Stimulated activated CD4-positive, alpha-beta T cell treated with anti-CD3 and anti-CD28 coated beads, Interleukin-4, amount 100 ng/mL, for 1 hour (primary cell): ENCODE data around the gene IL10.
"Not testable (repeated sequence)": the region's sequence is repeated elsewhere in the genome, so short reads cannot be mapped to it uniquely, and the experiment has no call there.

ENCODE experiments used
- DNase-seq: peaks from one replicate; pipeline ENCODE4 v3.0.0-alpha.2; 2020

The IL10 gene

DNA sequence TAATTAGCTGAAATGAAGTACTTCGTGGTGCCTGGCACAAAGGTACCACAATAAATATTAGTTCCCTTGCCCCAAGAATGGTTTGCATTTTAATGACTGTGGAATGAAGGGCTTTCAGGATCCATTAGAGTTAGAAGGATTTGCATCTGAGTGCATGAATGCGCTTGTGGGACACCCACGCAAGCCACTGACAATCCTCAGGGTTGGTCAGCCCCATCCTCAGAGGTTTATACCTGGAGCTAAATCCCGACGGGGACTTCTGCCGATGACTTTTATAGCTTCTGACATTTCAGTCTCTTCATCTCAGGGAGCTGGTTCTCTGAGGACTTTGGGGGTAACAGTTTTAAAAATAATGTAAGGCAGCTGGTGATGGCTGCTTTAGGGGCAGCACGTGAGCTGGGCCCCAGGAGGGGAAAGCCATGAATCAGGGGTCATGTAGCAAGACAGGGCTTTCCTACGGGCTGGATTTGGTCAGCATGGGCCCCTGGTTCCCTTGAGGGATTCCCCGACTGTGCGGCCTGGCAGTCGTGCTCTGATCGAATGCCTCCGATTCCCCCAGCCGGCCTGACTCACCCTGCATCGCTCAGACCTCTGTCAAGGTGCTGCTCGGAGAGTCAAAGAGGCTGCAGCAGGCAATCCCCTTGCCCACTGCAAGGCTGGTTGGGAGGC is 20.8 kb upstream of the IL10 start:
- no peak for DNase-seq

DNA sequence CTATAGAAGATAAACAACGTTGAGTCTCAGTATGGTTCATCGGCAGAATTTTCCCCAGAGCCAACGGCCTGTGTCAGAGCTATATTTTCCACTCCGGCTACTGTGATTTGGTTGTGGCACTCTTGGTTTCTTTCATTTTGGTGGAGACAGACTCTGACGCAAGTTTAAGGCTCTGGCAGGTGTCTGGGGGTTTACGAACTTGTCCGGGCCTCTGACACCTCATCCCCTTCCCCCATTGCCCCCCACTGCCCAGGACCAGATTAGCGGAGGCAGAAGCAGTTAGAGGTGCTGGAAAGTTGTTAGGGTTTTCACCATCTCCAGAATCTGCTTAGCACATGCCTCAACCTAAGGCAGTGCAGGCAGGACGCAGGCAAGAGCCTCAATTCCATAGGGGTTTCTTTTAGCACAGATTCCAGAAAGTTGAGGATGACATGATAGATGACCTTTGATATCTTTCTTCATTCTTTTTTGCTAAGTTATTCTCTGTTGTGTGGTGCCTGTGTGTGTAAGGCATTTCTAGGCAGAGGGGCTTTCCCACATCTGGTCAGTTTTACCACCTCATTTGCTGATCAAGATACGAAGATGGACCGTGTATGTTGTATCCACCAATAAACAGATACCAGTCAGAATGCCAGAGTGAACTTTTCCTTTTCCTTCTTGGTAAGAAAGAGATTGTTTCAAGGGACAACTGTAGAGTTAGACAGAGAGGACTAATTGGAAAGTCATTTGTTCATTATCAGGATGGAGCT is 18.4 kb upstream of the IL10 start:
- DNase-seq = no peak

DNA sequence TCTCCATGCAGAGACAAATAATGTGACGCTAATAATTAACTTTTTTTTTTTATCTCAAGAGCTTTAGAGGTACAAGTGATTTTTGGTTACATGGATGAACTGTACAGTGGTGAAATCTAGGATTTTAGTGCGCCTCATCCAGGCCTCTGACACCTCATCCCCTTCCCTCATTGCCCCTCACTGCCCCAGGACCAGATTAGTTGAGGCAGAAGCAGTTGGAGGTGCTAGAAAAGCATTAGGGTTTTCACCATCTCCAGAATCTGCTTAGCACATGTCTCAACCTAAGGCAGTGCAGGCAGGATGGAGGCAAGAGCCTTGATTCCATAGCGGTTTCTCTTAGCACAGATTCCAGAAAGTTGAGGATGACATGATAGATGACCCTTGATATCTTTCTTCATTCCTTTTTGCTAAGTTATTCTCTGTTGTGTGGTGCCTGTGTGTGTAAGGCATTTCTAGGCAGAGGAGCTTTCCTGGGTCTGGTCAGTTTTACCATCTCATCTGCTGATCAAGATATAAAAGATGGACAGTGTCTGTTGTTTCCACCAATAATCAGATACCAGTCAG is 16.3 kb upstream of the IL10 start:
- no peak for DNase-seq

DNA sequence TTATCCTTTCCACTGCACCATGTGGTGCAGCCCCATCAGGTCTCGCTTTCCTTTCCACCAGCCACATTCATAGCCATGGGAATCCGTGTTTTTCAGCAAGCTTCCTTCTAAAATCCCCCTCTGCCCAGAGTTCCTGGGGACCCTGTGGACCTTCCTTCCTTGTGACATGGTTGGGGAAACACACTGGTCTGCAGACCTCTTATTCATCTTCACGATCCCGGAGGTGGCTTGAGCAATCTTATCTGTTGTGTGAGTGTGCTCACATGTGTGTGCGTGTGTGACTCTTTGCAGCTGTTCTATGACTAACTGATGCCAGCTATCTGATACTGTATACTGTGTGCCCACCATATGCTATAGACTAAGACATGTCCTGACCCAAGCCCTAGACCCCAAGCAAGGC is 15.6 kb upstream of the IL10 start:
- DNase-seq = no peak

DNA sequence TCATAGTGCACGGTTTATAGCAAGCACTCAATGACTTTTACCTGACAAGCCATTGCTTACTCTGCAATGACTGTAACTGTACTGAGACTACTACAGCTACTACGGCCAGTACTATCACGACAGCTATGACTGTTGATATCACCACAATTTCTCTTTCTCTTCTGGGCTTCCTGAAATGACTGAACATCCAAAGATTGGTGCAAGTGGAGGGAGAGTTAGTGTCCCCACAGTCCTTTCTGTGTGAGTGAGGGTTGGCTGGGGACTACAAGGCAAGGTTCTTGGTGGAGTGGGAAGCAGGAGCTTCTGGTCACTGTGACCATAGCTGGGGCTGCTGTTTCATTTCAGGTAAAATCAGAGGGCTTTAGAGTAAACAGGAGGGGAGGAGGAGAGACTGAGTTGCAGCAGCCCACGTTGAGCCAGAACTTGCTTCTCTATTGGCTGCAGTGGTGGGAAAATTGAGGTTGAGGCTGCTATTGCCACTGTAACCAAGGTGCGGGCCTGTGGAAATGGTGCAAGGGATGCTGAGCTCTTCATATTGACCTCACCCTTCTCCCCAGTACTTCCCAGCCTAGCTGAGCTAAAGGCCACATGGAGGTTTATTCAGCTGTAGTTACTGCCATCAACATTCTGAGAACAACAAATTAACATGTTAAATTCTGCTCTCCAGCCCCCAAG is 14.1 kb upstream of the IL10 start:
- no peak for DNase-seq

DNA sequence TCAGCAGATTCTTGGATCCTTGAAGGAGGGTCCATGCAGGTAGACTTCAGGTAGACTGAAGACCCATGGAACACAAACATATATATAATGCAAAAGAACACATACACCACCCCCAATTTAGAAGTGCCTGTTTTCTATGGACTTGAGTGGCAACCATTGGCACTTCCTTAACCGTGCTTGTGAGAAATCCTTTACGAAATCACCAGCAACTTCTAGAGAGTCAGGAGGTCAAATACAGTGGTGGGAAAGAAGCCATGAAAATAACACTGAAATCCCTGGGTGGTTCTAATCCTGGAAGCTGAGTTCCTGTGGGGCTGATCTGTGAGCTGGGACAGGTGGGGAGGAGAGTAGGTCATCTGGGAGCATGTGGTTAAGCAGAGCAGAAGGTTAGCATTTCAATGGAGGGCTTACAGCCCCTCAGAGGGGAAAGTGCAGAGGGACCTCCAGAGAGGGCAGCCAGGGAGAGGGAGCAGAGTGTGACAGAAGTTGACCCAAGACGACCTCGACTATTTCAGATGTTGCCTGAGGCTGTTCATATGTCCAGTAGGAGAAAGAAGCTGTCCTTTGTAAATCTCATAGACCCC is 13.0 kb upstream of the IL10 start:
- DNase-seq = no peak

DNA sequence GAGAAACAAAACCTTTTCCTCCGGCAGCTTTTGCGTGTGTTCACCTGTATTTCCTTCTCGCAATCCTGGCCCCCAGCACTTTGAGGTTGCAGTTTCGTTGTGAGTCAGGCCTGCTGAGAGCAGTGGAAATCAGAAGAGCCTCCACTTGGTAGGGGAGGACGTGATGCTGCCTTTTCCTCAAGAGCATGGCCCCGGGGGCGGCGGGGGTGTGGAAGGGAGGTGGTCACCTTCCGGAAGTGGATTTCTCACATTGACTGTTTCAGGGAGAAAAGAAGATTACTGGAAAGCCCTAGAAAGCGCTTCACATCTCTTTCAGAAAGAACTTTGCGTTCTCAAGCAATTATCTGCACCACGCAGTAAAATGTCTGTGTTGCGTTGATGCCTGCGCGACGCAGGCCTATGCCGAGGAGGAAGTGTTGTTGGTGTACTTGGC is 12.2 kb upstream of the IL10 start:
- DNase-seq = peak; percentile 91

DNA sequence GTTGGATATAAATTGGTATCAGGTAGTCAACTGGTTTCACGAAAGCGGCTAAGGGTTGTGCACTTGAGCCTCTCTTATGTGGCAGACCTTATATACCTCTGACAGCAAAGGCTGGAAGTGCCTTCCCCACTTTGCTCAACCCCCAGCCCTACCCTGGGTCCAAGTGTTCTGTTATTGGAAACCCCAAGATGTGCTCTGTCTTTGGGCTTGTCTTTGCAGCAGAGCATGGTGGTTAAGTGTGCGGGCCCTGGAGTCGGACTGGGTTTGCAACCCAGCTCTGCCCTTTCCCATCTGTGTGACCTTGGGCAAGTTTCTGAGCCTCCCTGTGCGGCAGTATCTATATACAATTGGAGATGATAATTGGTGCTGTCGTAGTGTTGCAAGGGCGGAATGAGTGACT is 11.2 kb upstream of the IL10 start:
- no peak for DNase-seq

DNA sequence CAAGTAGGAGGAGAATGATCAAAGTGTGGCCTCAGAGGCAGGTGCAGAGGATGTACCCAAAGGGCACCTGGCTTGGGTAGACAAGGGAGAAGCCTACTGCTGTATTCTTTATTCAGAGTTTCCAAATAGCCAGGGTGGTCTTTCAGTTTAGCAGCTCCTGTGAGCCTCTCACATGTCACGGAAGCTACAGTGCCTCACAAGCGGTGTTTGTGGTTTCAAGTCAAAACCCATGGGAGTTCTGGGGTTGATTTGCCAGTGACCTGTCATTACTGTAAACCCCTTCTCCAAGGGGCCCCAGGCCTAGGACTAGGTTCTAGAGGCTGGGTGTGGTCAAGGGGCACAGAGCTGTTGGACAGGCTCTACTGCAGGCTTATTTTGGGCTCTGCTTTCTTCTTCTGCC is 10.2 kb upstream of the IL10 start:
- no peak for DNase-seq

DNA sequence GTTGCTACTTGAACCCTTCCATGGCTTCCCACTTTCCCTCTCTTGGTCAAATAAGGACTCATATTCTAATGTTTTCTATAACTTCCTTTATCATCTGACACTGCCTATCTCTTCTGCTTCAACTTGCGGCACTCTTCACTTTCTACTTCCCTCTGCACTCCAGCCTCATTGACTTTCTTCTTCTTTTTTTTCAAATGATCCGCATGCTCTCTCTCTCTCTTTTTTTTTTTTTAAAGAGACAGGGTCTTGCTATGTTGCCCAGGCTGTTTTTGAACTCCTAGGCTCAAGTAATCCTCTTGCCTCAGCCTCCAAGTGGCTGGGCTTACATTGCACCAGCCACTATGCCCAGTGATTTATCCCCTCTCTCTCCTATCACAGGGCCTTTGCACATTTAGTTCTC is 7.3 kb upstream of the IL10 start:
- DNase-seq = no peak

DNA sequence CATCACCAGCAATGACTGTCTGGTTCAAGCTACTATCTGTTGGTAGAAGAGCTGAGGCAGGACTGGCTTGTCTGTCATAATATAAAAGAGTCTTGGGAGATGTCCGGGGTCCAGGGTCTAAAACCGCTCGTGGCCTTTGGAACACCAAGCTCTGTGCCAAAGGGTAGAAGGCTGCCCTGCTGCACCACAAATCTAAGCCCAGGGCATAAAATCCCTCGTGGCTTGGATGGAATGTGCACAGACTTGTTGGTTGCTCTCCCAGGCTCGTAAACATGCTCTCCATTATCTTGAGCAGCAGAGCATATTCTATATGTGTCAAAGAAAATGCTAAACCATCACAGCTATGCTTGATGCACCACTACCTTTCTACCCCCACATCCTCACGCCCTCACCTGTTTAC is 6.6 kb upstream of the IL10 start:
- not testable (repeated sequence) for DNase-seq

DNA sequence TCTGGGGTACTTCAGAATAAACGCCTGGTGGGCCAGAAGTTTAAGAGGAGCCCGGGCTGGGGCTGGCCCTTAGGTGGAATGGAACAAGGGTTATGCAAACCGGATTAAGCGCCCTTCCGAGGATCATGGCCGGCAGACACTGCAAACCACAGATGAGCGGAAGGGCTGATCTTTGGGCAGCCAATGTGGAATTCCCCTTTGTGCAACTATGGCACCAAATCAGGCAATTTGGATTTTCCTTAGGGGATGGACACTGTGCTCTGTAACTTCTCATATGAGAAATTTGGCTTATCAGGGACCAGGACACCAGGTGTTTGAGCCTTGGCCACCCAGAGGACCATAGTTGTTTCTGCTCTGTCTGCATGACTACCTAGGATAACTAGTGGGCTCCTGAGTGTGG is 5.7 kb upstream of the IL10 start:
- no peak for DNase-seq

DNA sequence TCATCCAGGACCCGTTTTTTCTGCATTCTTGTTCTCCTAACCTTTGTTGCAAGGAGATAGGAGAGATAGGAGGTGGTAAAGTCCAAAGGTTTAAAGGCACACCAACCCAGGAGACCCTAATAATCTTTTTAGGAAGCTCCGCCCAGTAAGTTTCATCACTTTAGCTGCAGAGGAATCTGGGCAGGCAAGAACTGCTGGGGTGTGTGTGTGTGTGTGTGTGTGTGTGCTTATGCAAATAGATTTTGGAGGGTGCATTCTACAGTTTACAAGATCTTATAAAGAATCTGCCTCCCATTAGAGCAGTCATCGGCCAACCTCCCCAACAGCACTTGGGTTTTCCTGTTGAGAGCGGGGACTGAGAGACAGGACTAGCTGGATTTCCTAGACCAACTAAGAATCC is 3.9 kb upstream of the IL10 start:
- no peak for DNase-seq

DNA sequence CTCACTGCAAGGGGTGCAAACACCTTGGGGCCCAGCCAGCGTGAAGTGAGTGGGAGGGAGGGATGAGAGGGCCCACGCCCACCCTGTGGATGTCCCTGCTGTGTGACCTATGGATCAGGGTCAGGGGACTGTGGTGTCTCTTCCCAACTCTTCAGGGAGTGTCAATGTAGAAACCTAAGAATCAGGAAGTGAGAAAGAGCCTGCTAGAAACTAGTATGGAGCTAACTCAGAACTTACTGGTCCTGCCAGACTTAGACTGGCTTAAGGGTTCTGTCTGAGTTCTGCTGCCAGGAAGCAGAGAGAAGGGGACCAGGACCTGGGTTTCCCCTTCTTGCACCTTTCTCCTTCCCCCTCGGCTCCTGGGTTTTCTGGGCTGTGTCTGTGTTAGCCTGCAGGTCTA is 1.8 kb upstream of the IL10 start:
- no peak for DNase-seq

DNA sequence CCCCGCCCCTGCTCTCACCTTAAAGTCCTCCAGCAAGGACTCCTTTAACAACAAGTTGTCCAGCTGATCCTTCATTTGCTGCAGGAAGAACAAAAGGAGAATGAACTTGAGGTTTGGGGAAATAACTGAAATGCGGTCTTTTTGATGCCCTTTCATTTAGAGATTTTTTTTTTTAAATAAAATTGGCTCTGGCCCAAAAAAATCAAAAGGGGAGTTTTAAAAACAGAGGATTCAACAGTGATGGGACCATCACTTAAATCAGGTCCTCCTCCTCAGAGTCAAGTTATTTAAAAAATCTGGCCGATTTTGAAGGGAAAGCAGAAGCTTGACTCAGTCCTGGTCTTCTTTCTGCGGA is 979 bp downstream of the IL10 start:
- DNase-seq = no peak

DNA sequence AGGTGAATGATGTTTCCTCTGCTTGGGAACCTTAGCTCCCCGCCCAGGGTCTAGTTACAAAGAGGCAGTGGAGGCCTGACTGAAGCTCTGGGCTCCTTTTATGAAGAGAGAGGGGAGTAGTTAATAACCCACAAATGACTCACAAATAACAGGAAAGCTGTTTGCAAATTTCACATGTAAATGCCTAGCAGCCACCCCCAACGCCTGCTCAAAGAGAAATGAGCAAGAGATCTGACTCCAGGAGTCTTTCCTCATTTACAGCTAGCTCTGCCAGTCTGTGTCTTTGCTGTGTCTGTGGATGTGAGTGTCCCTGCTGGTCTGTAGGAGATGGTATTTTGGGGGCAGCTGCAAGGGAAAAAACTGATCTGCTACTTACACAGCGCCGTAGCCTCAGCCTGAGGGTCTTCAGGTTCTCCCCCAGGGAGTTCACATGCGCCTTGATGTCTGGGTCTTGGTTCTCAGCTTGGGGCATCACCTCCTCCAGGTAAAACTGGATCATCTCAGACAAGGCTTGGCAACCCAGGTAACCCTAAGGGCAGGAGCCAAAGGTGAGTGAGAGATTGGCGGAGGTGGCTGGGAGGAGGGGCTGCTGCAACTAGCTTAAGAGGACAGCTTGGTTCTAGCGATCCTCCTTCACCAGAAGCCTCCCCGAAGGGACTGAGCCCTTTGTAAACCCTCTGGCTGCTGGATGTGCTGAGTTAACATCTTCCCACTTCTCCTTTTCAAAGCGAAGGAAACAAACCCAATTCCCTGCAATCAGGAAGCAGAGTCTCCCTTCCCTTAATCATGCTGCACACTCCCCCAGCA is 1.6 kb downstream of the IL10 start, which contains the start of gene IL19:
IL19 (plus strand) TSS at position 243 of the 807 bp plus-strand sequence. CDS start 65,890 bp downstream, outside the sequence.
- peak; percentile 24 for DNase-seq

DNA sequence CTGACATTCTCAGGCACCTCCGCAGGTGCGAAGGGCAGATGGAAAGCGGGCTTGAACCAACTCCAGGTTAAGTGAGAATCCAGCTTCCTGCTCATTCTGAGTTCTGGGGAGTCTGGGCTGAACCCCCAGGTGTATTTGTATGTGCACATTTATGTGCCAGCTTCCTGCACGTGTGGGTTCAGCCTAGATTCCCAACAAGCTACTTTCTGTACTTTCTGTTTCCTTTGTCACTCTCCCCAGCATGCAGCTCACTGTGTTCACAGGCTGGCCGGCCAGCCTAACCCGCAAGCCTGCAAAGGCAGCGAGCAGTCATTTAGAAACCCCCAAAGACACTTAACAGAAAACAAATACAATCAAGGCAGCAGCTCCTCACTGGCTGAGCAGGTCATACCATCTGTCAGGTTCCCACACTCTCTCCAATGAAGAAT is 3.0 kb downstream of the IL10 start:
- peak; percentile 38 for DNase-seq

DNA sequence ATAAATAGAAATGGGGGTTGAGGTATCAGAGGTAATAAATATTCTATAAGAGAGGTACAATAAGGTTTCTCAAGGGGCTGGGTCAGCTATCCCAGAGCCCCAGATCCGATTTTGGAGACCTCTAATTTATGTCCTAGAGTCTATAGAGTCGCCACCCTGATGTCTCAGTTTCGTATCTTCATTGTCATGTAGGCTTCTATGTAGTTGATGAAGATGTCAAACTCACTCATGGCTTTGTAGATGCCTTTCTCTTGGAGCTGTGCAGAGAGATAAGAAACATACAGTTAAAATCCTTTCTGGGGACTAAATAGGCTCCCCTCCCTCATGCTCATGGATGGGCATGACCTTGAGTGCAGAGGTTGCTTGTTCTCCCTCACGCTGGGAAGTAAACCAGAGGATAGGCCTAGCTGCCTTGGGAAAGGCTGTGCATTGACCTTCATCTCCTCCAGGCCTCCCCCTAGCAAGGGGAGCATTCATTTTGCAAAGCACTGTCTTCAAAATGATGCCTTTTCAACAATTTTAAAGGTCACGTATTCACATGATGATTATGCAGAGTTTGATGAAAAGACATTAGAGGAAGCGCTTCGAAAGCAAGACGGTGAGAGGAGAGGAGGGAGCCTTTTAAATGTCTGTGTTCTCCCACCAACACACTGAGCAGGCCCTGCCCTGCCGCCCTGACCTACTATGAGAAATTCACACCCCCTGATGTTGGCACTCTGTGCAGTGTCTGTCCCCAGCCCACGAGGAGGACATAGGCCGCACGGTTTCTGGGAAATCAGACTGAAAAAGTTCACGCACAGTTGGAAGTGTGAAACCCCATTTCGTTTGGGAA is 3.6 kb downstream of the IL10 start:
- no peak for DNase-seq

DNA sequence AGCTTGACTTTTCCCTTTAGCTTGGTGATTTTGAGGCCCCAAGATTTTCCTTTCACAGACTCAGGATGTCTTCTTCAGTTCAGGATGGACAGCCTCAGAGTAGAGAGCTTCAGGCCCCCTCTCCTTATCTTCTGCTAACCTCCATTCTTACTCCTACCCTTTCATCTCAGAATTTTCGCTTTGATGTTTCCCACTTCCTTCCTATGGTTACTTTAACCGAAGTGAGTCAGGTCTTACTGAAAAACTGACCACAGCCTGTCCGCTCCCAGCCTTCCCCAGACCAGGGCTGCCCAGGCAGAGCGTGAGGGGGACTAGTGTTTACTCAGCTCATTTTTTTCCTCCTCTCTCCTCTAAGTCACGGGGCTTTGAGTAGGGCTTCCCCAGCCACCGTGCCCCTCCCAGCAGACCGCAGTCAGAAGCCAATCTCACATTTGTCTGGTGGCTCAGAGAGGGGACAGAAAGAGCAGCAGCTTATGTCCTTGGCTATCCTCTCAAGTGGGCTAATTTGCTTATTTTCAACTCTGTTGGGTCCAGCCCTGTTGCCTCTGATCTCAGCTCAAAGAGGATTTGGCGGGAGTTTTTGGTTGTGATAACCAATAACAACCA is 5.9 kb downstream of the IL10 start:
- peak; percentile 59 for DNase-seq

DNA sequence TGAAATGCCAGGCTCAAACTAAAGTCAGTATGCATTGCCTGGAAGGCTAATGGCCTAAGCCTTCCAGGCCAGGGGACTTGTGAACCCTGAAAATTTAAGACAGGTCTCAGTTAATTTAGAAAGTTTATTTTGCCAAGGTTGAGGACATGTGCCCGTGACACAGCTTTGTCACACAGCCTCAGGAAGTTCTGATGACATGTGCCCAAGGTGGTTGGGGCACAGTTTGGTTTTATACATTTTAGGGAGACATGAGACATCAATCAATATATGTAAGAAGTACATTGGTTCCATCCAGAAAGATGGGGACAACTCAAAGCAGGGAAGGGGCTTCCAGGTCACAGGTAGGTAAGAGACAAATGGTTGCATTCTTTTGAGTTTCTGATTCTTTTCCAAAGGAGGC is 6.5 kb downstream of the IL10 start:
- DNase-seq = not testable (repeated sequence)

DNA sequence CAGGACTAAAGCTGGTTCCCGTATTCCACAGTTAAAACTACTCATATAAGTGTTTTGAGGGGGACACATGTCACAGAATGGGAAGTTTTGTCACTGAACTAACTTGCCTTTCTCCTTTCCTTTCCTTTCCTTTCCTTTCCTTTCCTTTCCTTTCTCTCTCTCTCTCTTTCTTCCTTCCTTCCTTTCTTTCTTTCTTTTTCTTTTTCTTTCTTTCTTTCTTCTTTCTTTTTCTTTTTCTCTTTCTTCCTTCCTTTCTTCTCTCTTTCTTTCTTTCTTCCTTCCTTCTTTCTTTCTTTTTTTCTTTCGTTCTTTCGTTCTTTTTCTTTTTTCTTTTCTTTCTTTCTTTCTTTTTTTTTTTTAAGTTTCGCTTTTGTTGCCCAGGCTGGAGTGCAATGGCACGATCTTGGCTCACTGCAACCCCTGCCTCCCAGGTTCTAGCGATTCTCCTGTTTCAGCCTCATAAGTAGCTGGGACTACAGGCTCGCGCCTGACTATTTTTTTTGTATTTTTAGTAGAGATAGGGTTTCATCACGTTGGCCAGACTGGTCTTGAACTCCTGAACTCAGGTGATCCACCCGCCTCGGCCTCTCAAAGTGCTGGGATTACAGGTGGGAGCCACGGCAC is 9.4 kb downstream of the IL10 start:
- not testable (repeated sequence) for DNase-seq
